HG02610 (cell line): Measurements from ENCODE around the gene MAN1B1.
A peak's percentile ranks its signal among the peaks of the same experiment; 100 is the strongest.

Experiments used
- ATAC-seq: cut with Tn5 transposase; IDR thresholded peaks from one replicate; pipeline ENCODE4 v1.9.1; 2021; ENCODE audit warnings: mild to moderate bottlenecking, moderate library complexity; ENCODE audit not compliant: unreplicated experiment

Gene MAN1B1

GRCh38 chr9:137084526-137084925 lies 2.3 kb upstream of the MAN1B1 start:
- no peak for ATAC-seq

- peak; percentile 4 for ATAC-seq
Measured at GRCh38 chr9:137085920-137086530, 760 bp upstream of the MAN1B1 start.

- no peak for ATAC-seq
Measured at GRCh38 chr9:137087409-137087925, 682 bp downstream of the MAN1B1 start.

GRCh38 chr9:137088121-137088520 lies 1.3 kb downstream of the MAN1B1 start:
- no peak for ATAC-seq

- no peak for ATAC-seq
Measured at GRCh38 chr9:137089232-137089947, 2.6 kb downstream of the MAN1B1 start.

- peak; percentile 71 for ATAC-seq
Measured at GRCh38 chr9:137095664-137096517, 9.1 kb downstream of the MAN1B1 start.

- ATAC-seq: no peak
Measured at GRCh38 chr9:137096785-137097546, 10.2 kb downstream of the MAN1B1 start.

GRCh38 chr9:137097761-137098462 lies 11.1 kb downstream of the MAN1B1 start:
- no peak for ATAC-seq

- ATAC-seq: no peak
Measured at GRCh38 chr9:137099231-137099630, 12.4 kb downstream of the MAN1B1 start.

- no peak for ATAC-seq
Measured at GRCh38 chr9:137103206-137103999, 16.6 kb downstream of the MAN1B1 start.

GRCh38 chr9:137105814-137106661 lies 19.3 kb downstream of the MAN1B1 start:
- no peak for ATAC-seq

GRCh38 chr9:137106662-137107250 lies 20.0 kb downstream of the MAN1B1 start:
- no peak for ATAC-seq

- no peak for ATAC-seq
Measured at GRCh38 chr9:137107312-137107921, 20.6 kb downstream of the MAN1B1 start.

- ATAC-seq: no peak
Measured at GRCh38 chr9:137107982-137108381, 21.2 kb downstream of the MAN1B1 start.

- no peak for ATAC-seq
Measured at GRCh38 chr9:137108608-137109249, 21.9 kb downstream of the MAN1B1 start.

GRCh38 chr9:137109250-137110146 lies 22.7 kb downstream of the MAN1B1 start:
- ATAC-seq: no peak
